Suprapubic skin (tissue), 4 donors: ENCODE results near the gene UHRF2.

Experiments used
- EP300 ChIP-seq: sonication (generic); formaldehyde crosslinking; IDR thresholded peaks from one replicate; pipeline ENCODE4 v1.6.1; 2017; ENCODE audit warnings: antibody characterized with exemption
- POLR2A ChIP-seq, 2 donors: fragments of 450-650 bp; IDR thresholded peaks; one replicate each; pipeline ENCODE4 v1.6.1; 2017; ENCODE audit warnings: antibody characterized with exemption in 2 of 2, mild to moderate bottlenecking in 2 of 2, moderate library complexity in 2 of 2
- POLR2AphosphoS5 ChIP-seq, 3 donors: sonication (generic); formaldehyde crosslinking; IDR thresholded peaks; one replicate each; pipeline ENCODE4 v1.6.1; 2017; ENCODE audit warnings: antibody characterized with exemption in 3 of 3
- TF ChIP-seq, protein P1 (sequence below), 2 donors: fragments of 200-600 bp in 1 of 2; fragments of 450-650 bp in 1 of 2; sonication (generic) in 1 of 2; IDR thresholded peaks; one replicate each; pipeline ENCODE4 v1.5.1; 2016 to 2019; ENCODE audit warnings: antibody characterized with exemption in 2 of 2, mild to moderate bottlenecking in 1 of 2, moderate library complexity in 1 of 2

DNA sequence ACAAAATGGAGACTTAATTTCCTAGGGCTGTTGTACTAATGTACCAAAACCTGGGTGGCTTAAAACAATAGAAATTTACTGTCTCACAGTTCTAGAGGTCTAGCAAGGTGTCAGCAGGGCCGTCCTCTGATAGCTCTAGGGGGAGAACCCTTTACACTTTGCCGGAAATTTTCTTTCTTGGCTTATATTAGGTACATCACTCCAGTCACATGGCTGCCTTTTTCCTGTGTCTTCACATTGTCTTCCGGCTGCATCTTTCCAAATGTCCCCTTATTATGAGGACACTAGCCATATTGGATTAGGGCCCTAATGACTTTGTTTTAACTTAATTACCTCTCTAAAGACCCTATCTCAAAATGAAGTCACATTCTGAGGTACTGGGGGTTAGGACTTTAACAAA, 5.8 kb downstream of the UHRF2 start:
- TF ChIP-seq, protein P1, sequence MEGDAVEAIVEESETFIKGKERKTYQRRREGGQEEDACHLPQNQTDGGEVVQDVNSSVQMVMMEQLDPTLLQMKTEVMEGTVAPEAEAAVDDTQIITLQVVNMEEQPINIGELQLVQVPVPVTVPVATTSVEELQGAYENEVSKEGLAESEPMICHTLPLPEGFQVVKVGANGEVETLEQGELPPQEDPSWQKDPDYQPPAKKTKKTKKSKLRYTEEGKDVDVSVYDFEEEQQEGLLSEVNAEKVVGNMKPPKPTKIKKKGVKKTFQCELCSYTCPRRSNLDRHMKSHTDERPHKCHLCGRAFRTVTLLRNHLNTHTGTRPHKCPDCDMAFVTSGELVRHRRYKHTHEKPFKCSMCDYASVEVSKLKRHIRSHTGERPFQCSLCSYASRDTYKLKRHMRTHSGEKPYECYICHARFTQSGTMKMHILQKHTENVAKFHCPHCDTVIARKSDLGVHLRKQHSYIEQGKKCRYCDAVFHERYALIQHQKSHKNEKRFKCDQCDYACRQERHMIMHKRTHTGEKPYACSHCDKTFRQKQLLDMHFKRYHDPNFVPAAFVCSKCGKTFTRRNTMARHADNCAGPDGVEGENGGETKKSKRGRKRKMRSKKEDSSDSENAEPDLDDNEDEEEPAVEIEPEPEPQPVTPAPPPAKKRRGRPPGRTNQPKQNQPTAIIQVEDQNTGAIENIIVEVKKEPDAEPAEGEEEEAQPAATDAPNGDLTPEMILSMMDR (IDR thresholded peaks at IDR 0.05) = no peak
- no peak for TF ChIP-seq POLR2A (IDR thresholded peaks at IDR 0.05)
- no peak for TF ChIP-seq POLR2AphosphoS5 (IDR thresholded peaks at IDR 0.05)
- no peak for TF ChIP-seq EP300
